Bronchial epithelial cell (primary cell): ENCODE measurements around the gene SUGCT. TPM values are rescaled to one million over a fixed set of nuclear protein-coding genes. Genes with fewer than 3 reads are reported as not detected.
A peak's percentile ranks its signal among the peaks of the same experiment; 100 is the strongest.

Source experiments
- DNase-seq: peaks from one replicate; pipeline ENCODE4 v3.0.0-alpha.2; 2010; ENCODE audit warnings: low read depth
- FAIRE-seq: peaks from 2 replicates; lab custom pipeline; 2011; peaks lifted over from hg19 to GRCh38; lab: Jason Lieb, UNC
- H3K27me3 ChIP-seq: 2 replicates; pipeline ENCODE4 v1.5.1; 2011; ENCODE audit warnings: low read length; ENCODE audit not compliant: control insufficient read depth, insufficient read depth
- H3K36me3 ChIP-seq: 2 replicates; pipeline ENCODE4 v1.5.1; 2011; ENCODE audit warnings: low read length; ENCODE audit not compliant: control insufficient read depth, insufficient read depth
- H3K4me3 ChIP-seq: 2 replicates; pipeline ENCODE4 v1.5.1; 2011; ENCODE audit warnings: mild to moderate bottlenecking, low read depth, low read length, control low read depth
- CTCF ChIP-seq: IDR thresholded peaks from 2 replicates; pipeline ENCODE4 v1.5.1; 2011; ENCODE audit warnings: mild to moderate bottlenecking, moderate library complexity, low read length, control low read depth, inconsistent platforms; ENCODE audit not compliant: insufficient read depth, severe bottlenecking
- total RNA-seq: library from RNA; depleted of rRNA; stranded (reverse); fragments of >200 nt; gene quantifications from 2 replicates; pipeline ENCODE4 v1.2.1, GENCODE V29; 2014

Gene SUGCT
- total RNA-seq, 1 donor from 2014 or later, result 7.4 TPM

- no peaks in the 10 kb centered on the region for H3K36me3 ChIP-seq
- FAIRE-seq, result no peak
- no peaks in the 10 kb centered on the region for H3K27me3 ChIP-seq
- no peak for DNase-seq
- no peak overlapping the region for H3K4me3 ChIP-seq
- no peak for TF ChIP-seq CTCF
Measured at GRCh38 chr7:40865441-40866233, 730.8 kb downstream of the SUGCT start.

- Histone ChIP-seq H3K4me3 (no peak overlapping the region), H3K27me3 (no peaks in the 10 kb centered on the region), H3K36me3 (no peaks in the 10 kb centered on the region)
- TF ChIP-seq CTCF, result no peak
- FAIRE-seq (peak; percentile 28), DNase-seq (no peak)
Measured at GRCh38 chr7:40866601-40867000, 731.8 kb downstream of the SUGCT start.

- Histone ChIP-seq H3K36me3 (no peaks in the 10 kb centered on the region), H3K4me3 (no peak overlapping the region), H3K27me3 (no peaks in the 10 kb centered on the region)
- TF ChIP-seq CTCF, result no peak
- peak; percentile 75 for FAIRE-seq
- DNase-seq, result no peak
Measured at GRCh38 chr7:40870108-40870507, 735.3 kb downstream of the SUGCT start.

GRCh38 chr7:40873248-40873647, 738.4 kb downstream of the SUGCT start:
- no peak for FAIRE-seq
- H3K27me3 ChIP-seq, result no peaks in the 10 kb centered on the region
- no peak overlapping the region for H3K4me3 ChIP-seq
- DNase-seq, result no peak
- no peak for TF ChIP-seq CTCF
- H3K36me3 ChIP-seq, result no peaks in the 10 kb centered on the region

GRCh38 chr7:40874756-40875155, 740.0 kb downstream of the SUGCT start:
- no peak for FAIRE-seq
- no peak for DNase-seq
- no peaks in the 10 kb centered on the region for H3K27me3 ChIP-seq
- H3K36me3 ChIP-seq, result no peaks in the 10 kb centered on the region
- TF ChIP-seq CTCF, result no peak
- no peak overlapping the region for H3K4me3 ChIP-seq

- DNase-seq, result no peak
- no peak for TF ChIP-seq CTCF
- Histone ChIP-seq H3K27me3 (no peaks in the 10 kb centered on the region), H3K36me3 (no peaks in the 10 kb centered on the region), H3K4me3 (no peak overlapping the region)
- FAIRE-seq, result no peak
Measured at GRCh38 chr7:40876601-40877000, 741.8 kb downstream of the SUGCT start.
